ENCODE measurements around the gene MORN3. TPM values are rescaled to one million over a fixed set of nuclear protein-coding genes. Genes with fewer than 3 reads are reported as not detected.

Gene MORN3
- total RNA-seq, 6 donors from 2014 or later, result 0.69 to 5.6 (median 1.2) TPM

DNA sequence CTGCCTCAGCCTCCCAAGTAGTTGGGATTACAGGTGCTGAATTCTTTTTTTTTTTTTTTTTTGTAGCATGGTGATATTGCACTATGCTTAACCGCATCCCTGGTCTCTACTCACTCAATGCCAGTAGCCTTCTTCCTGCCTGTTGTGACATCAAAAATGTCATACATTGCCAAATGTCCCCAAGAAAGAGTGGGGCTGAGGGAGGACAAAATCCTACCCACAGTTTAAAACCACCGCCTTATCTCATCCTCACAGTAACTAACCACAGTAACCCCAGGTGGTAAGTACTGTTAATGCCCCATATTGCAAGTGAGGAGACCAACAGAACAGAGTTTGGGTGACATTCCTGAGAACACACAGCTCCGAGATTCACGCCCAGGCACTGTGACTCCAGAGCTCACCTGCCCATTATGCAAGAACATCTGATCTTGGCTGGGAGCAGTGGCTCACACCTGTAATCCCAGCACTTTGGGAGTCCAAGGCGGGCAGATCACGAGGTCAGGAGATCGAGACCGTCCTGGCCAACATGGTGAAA is 19.6 kb downstream of the MORN3 start:
- DNase-seq, result no peak
- Histone ChIP-seq H3K27ac (peak overlapping the region in 2 of 4 donors; percentile 17 to 66), H3K36me3 (no peaks in the 10 kb centered on the region), H3K27me3 (no peaks in the 10 kb centered on the region), H3K4me1 (peaks cover 5 to 13% (median 12%) of the 10 kb centered on the region in 4 donors), H3K9me3 (no peaks in the 10 kb centered on the region), H3K4me3 (no peak overlapping the region)
- ATAC-seq (ENCODE audit: low FRiP score in 2 of 2), result no peak
- 80 to 84% methylated on average over 6 to 8 of the region's 8 CpGs for WGBS, 2 donors
- no peak for TF ChIP-seq EP300 (IDR thresholded peaks at IDR 0.05)
- no peak for TF ChIP-seq POLR2AphosphoS5 (IDR thresholded peaks at IDR 0.05)
- TF ChIP-seq, protein P1, sequence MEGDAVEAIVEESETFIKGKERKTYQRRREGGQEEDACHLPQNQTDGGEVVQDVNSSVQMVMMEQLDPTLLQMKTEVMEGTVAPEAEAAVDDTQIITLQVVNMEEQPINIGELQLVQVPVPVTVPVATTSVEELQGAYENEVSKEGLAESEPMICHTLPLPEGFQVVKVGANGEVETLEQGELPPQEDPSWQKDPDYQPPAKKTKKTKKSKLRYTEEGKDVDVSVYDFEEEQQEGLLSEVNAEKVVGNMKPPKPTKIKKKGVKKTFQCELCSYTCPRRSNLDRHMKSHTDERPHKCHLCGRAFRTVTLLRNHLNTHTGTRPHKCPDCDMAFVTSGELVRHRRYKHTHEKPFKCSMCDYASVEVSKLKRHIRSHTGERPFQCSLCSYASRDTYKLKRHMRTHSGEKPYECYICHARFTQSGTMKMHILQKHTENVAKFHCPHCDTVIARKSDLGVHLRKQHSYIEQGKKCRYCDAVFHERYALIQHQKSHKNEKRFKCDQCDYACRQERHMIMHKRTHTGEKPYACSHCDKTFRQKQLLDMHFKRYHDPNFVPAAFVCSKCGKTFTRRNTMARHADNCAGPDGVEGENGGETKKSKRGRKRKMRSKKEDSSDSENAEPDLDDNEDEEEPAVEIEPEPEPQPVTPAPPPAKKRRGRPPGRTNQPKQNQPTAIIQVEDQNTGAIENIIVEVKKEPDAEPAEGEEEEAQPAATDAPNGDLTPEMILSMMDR (IDR thresholded peaks at IDR 0.05), result no peak
- no peak for TF ChIP-seq POLR2A (IDR thresholded peaks at IDR 0.05)

DNA sequence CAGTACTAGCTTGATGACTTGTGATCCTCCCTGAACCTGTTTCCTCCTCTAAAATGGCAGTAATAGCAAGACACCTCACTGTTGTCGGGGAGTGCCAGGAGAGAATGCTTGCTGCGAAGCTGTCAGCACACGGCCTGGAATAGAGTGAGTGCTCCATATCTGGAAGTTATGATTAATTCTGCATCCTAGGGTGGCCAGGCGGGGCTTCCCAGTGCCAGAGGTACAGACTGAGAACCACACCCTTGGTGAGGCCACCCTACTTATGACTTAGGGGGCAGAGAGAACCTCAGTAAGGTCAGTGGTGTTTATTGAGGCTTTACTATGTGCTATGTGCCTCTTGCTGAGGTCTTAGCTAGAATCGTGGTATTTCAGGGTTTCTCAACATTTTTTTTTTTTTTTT is 20.1 kb downstream of the MORN3 start:
- 59 to 69% methylated on average over 4 to 5 of the region's 5 CpGs for whole genome bisulfite sequencing, 2 donors
- no peaks in the 10 kb centered on the region for H3K9me3 ChIP-seq
- no peak for TF ChIP-seq POLR2A (IDR thresholded peaks at IDR 0.05)
- TF ChIP-seq EP300 (IDR thresholded peaks at IDR 0.05), result no peak
- TF ChIP-seq, protein P1 (IDR thresholded peaks at IDR 0.05), result no peak
- no peak for TF ChIP-seq POLR2AphosphoS5 (IDR thresholded peaks at IDR 0.05)
- H3K36me3 ChIP-seq, result no peaks in the 10 kb centered on the region
- peak overlapping the region in 3 of 4 donors; percentile 17 to 66 (median 37) for H3K27ac ChIP-seq
- DNase-seq, result no peak
- H3K4me1 ChIP-seq, result peaks cover 5 to 13% (median 12%) of the 10 kb centered on the region in 4 donors
- no peak for ATAC-seq (ENCODE audit: low FRiP score in 2 of 2)
- H3K4me3 ChIP-seq, result no peak overlapping the region
- H3K27me3 ChIP-seq, result no peaks in the 10 kb centered on the region

DNA sequence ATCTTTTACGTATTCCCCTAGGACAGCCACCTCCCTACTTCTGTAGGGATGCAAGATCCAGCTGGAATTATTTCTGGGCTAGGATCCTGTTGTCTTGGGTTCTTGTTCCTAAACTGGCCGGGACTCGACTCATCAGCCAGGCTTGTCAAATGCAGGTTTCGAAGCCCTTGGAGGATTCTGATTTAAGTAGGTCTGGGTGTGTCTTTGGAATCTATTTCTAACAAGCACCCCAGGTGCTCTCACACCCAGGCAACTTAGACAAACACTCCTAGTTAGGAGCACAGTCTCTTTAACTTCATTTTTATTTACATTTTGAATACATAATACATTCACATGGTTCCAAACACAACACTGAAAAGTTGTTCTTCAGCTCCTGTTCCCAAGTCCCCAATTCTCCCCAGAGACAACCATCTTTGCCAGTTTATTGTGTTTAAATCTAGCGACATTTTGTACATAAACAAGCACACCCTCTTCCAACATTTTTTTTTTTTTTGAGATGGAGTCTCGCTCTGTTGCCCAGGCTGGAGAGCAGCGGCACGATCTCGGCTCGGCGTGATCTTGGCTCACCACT is 20.9 kb downstream of the MORN3 start:
- DNase-seq (no peak), ATAC-seq (ENCODE audit: low FRiP score in 2 of 2) (peak in 1 of 2 donors; percentile 73)
- peaks cover 0 to 3% (median 0%) of the 10 kb centered on the region in 4 donors for H3K36me3 ChIP-seq
- no peaks in the 10 kb centered on the region for H3K27me3 ChIP-seq
- WGBS, 2 donors, result 61 to 71% methylated on average over 11 of the region's 11 CpGs
- H3K4me3 ChIP-seq, result no peak overlapping the region
- TF ChIP-seq POLR2AphosphoS5 (IDR thresholded peaks at IDR 0.05) (no peak), EP300 (IDR thresholded peaks at IDR 0.05) (no peak), POLR2A (IDR thresholded peaks at IDR 0.05) (no peak)
- TF ChIP-seq, protein P1 (IDR thresholded peaks at IDR 0.05), result no peak
- no peaks in the 10 kb centered on the region for H3K9me3 ChIP-seq
- peaks cover 5 to 13% (median 12%) of the 10 kb centered on the region in 4 donors for H3K4me1 ChIP-seq
- H3K27ac ChIP-seq, result peak overlapping the region; percentile 2 to 66 (median 41)

DNA sequence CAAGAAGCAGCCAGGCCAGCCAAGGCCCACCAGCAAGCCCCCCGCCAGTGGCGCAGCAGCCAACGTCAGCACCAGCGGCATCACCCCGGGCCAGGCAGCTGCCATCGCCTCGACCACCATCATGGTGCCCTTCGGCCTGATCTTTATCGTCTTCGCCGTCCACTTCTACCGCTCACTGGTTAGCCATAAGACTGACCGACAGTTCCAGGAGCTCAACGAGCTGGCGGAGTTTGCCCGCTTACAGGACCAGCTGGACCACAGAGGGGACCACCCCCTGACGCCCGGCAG is 28.2 kb downstream of the MORN3 start:
- Histone ChIP-seq H3K36me3 (peaks cover 7 to 22% (median 11%) of the 10 kb centered on the region in 4 donors), H3K4me1 (peaks cover 10 to 19% (median 13%) of the 10 kb centered on the region in 4 donors), H3K9me3 (no peaks in the 10 kb centered on the region), H3K27me3 (no peaks in the 10 kb centered on the region), H3K27ac (no peak overlapping the region), H3K4me3 (no peak overlapping the region)
- TF ChIP-seq EP300 (IDR thresholded peaks at IDR 0.05) (no peak), POLR2AphosphoS5 (IDR thresholded peaks at IDR 0.05) (no peak), POLR2A (IDR thresholded peaks at IDR 0.05) (no peak)
- TF ChIP-seq, protein P1 (IDR thresholded peaks at IDR 0.05), result no peak
- DNase-seq (peak in 1 of 2 donors; percentile 71), ATAC-seq (ENCODE audit: low FRiP score in 2 of 2) (no peak)
- 96% methylated on average over 18 of the region's 18 CpGs for WGBS, 2 donors

Measured in upper lobe of left lung (tissue), 6 donors.